Loucy (cell line): ENCODE measurements around the gene ARF6.

ENCODE experiments used
- CTCF ChIP-seq: fragments of 200-600 bp; sonication (generic); conservative IDR thresholded peaks from 2 replicates; pipeline ENCODE4 v1.5.1; 2014; ENCODE audit warnings: mild to moderate bottlenecking, antibody characterized with exemption, low read length
- EZH2phosphoT487 ChIP-seq: fragments of 200-600 bp; IDR thresholded peaks from 2 replicates; pipeline ENCODE4 v1.6.1; 2018; ENCODE audit warnings: antibody characterized with exemption, mild to moderate bottlenecking, moderate library complexity, borderline replicate concordance

GRCh38 chr14:49919825-49920659, 27.2 kb downstream of the ARF6 start:
- TF ChIP-seq CTCF (no peak), EZH2phosphoT487 (no peak)
